Activated CD8-positive, alpha-beta memory T cell treated with anti-CD3 and anti-CD28 coated beads, Interleukin-2, amount 50 U/mL, for 48 hours (primary cell): ENCODE data around the gene ADAM11.

Experiments used
- DNase-seq: peaks from one replicate; pipeline ENCODE4 v3.0.0-alpha.2; 2020

The ADAM11 gene

GRCh38 chr17:44775838-44776621, 17.2 kb downstream of the ADAM11 start:
- no peak for DNase-seq

- DNase-seq = no peak
These were observed 18.0 kb downstream of the ADAM11 start for GRCh38 chr17:44776628-44777393.

- DNase-seq = no peak
These were observed 18.9 kb downstream of the ADAM11 start for GRCh38 chr17:44777394-44778348.

- DNase-seq = no peak
These were observed 19.9 kb downstream of the ADAM11 start for GRCh38 chr17:44778656-44779210.

- peak; percentile 92 for DNase-seq
These were observed 20.6 kb downstream of the ADAM11 start for GRCh38 chr17:44779211-44780025.

- no peak for DNase-seq
These were observed 21.4 kb downstream of the ADAM11 start for GRCh38 chr17:44780161-44780560.

GRCh38 chr17:44780845-44781480, 22.2 kb downstream of the ADAM11 start:
- no peak for DNase-seq

- DNase-seq = no peak
These were observed 22.9 kb downstream of the ADAM11 start for GRCh38 chr17:44781551-44782325.

- no peak for DNase-seq
These were observed 23.6 kb downstream of the ADAM11 start for GRCh38 chr17:44782326-44782850.

GRCh38 chr17:44785921-44786320, 27.1 kb downstream of the ADAM11 start:
- DNase-seq = no peak

- no peak for DNase-seq
These were observed 27.8 kb downstream of the ADAM11 start for GRCh38 chr17:44786551-44787081.

GRCh38 chr17:44787271-44787940, 28.6 kb downstream of the ADAM11 start:
- no peak for DNase-seq

GRCh38 chr17:44788139-44788538, 29.4 kb downstream of the ADAM11 start:
- DNase-seq = no peak

- no peak for DNase-seq
These were observed 33.5 kb downstream of the ADAM11 start for GRCh38 chr17:44792276-44792675.

- no peak for DNase-seq
These were observed 35.4 kb downstream of the ADAM11 start for GRCh38 chr17:44793885-44794842.

- DNase-seq = no peak
These were observed 36.1 kb downstream of the ADAM11 start for GRCh38 chr17:44794851-44795413.

- no peak for DNase-seq
These were observed 36.6 kb downstream of the ADAM11 start for GRCh38 chr17:44795421-44795820.

GRCh38 chr17:44795928-44796327, 37.1 kb downstream of the ADAM11 start:
- no peak for DNase-seq
